Measurements from ENCODE around the gene CCDC7.

Gene CCDC7

GRCh38 chr10:32446536-32447406, 831 bp downstream of the CCDC7 start:
- Histone ChIP-seq H3K9me2 (replicated peaks; ENCODE audit: insufficient read depth, low read length) (no peaks in the 10 kb centered on the region), H3K4me1 (ENCODE audit: low read length) (no peaks in the 10 kb centered on the region), H3K27me3 (replicated peaks; ENCODE audit: insufficient read depth, low read length) (no peaks in the 10 kb centered on the region), H4K20me1 (ENCODE audit: insufficient read depth, low read length) (no peaks in the 10 kb centered on the region), H3K4me2 (ENCODE audit: low read depth, low read length) (peak overlapping the region; percentile 87), H3K9ac (ENCODE audit: low read length) (peak overlapping the region; percentile 81), H3K9me3 (replicated peaks; ENCODE audit: insufficient read depth, low read length) (no peaks in the 10 kb centered on the region), H3K4me3 (ENCODE audit: low read length) (peak overlapping the region; percentile 75), H2AFZ (ENCODE audit: low read length) (peak overlapping the region; percentile 74), H3F3A (ENCODE audit: insufficient read depth, low read length) (peaks cover 9% of the 10 kb centered on the region), H3K36me3 (replicated peaks; ENCODE audit: insufficient read depth, low read length) (no peaks in the 10 kb centered on the region), H3K79me2 (ENCODE audit: low read length) (peaks cover 5% of the 10 kb centered on the region; the same call in 1 of the 2 replicates), H3K27ac (ENCODE audit: low read length) (peak overlapping the region; percentile 82)
- no peak for TF ChIP-seq EZH2 (optimal IDR thresholded peaks at IDR 0.05; ENCODE audit: low read depth, low read length)
- TF ChIP-seq CTCF (IDR thresholded peaks at IDR 0.05; ENCODE audit: low read length) = no peak
- no peak for TF ChIP-seq EZH2phosphoT487 (IDR thresholded peaks at IDR 0.05; ENCODE audit: low read length)
- DNase-seq = peak; percentile 43

GRCh38 chr10:32454148-32454547, 8.2 kb downstream of the CCDC7 start:
- Histone ChIP-seq H3K27me3 (replicated peaks; ENCODE audit: insufficient read depth, low read length) (no peaks in the 10 kb centered on the region), H2AFZ (ENCODE audit: low read length) (no peak overlapping the region), H3K79me2 (ENCODE audit: low read length) (no peaks in the 10 kb centered on the region), H3K4me3 (ENCODE audit: low read length) (no peak overlapping the region), H3K9ac (ENCODE audit: low read length) (no peak overlapping the region), H4K20me1 (ENCODE audit: insufficient read depth, low read length) (no peaks in the 10 kb centered on the region), H3K36me3 (replicated peaks; ENCODE audit: insufficient read depth, low read length) (no peaks in the 10 kb centered on the region), H3F3A (ENCODE audit: insufficient read depth, low read length) (no peaks in the 10 kb centered on the region), H3K27ac (ENCODE audit: low read length) (no peak overlapping the region), H3K9me2 (replicated peaks; ENCODE audit: insufficient read depth, low read length) (no peaks in the 10 kb centered on the region), H3K4me2 (ENCODE audit: low read depth, low read length) (no peak overlapping the region), H3K9me3 (replicated peaks; ENCODE audit: insufficient read depth, low read length) (no peaks in the 10 kb centered on the region), H3K4me1 (ENCODE audit: low read length) (no peaks in the 10 kb centered on the region)
- DNase-seq = no peak
- TF ChIP-seq EZH2phosphoT487 (IDR thresholded peaks at IDR 0.05; ENCODE audit: low read length) = no peak
- no peak for TF ChIP-seq EZH2 (optimal IDR thresholded peaks at IDR 0.05; ENCODE audit: low read depth, low read length)
- TF ChIP-seq CTCF (IDR thresholded peaks at IDR 0.05; ENCODE audit: low read length) = no peak

DNA sequence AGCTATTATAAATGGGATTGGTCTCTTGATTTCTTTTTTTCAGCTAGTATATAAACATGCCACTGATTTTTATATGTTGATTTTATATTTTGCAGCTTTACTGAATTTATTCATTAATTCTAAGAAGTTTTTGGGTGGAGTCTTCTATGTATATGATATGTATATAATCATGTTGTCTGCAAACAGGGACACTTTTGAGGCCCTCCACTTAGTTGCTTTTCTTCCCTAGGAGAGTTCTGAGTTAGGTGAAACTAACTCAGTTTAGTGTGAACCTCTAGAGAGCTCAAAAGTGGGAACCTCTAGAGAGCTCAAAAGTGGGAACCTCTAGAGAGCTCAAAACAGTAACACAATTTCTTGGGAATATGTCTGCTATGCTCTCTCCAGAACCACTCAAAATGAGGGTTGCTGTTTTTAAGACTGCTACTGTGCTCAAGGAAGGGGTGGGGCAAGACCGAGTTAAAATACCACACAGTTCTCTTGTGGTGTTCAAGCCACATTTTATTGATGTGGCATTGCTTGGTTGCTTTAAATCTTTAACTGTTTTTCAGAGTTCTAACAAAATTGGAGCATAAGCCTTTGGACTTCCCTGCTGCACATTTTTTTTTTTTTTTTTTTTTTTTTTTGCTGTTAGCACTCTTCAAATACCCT, 13.2 kb downstream of the CCDC7 start:
- Histone ChIP-seq H3K4me3 (ENCODE audit: low read length) (no peak overlapping the region), H3K9me3 (replicated peaks; ENCODE audit: insufficient read depth, low read length) (no peaks in the 10 kb centered on the region), H3K9me2 (replicated peaks; ENCODE audit: insufficient read depth, low read length) (no peaks in the 10 kb centered on the region), H3K27ac (ENCODE audit: low read length) (no peak overlapping the region), H3K9ac (ENCODE audit: low read length) (no peak overlapping the region), H3K27me3 (replicated peaks; ENCODE audit: insufficient read depth, low read length) (no peaks in the 10 kb centered on the region), H3K4me2 (ENCODE audit: low read depth, low read length) (no peak overlapping the region), H3K4me1 (ENCODE audit: low read length) (0 out of 2 replicates have a peak, but pooled peaks cover 5% of the 10 kb centered on the region), H3F3A (ENCODE audit: insufficient read depth, low read length) (no peaks in the 10 kb centered on the region), H4K20me1 (ENCODE audit: insufficient read depth, low read length) (no peaks in the 10 kb centered on the region), H3K36me3 (replicated peaks; ENCODE audit: insufficient read depth, low read length) (no peaks in the 10 kb centered on the region), H3K79me2 (ENCODE audit: low read length) (no peaks in the 10 kb centered on the region), H2AFZ (ENCODE audit: low read length) (no peak overlapping the region)
- DNase-seq = no peak
- no peak for TF ChIP-seq EZH2 (optimal IDR thresholded peaks at IDR 0.05; ENCODE audit: low read depth, low read length)
- no peak for TF ChIP-seq EZH2phosphoT487 (IDR thresholded peaks at IDR 0.05; ENCODE audit: low read length)
- no peak for TF ChIP-seq CTCF (IDR thresholded peaks at IDR 0.05; ENCODE audit: low read length)

Measured in MM.1S (cell line).